K562 (cell line): ENCODE data around the gene DHODH. TPM values are rescaled to one million over a fixed set of nuclear protein-coding genes. Genes with fewer than 3 reads are reported as not detected.

Source experiments
- ATAC-seq: fragments of 200-7000 bp; cut with Tn5 transposase; 3 replicates; pipeline ENCODE4 v1.9.1; 2020; ENCODE audit warnings: moderate library complexity
- BruUV-seq: library from RNA; stranded (reverse); fragments of 400-500 nt; replicated peaks from 2 replicates; lab custom pipeline; 2021; lab: Mats Ljungman, UMichigan
- CTCF ChIA-PET: fragments of 300-600 bp; formaldehyde crosslinking; extraction: SDS; loops from one replicate; lab custom pipeline; 2021; ENCODE audit warnings: low intra/inter-chr PET ratio; lab: Yijun Ruan, JAX
- POLR2A ChIA-PET: fragments of 300-600, 350-650 bp; sonication (Branson Sonifier 250); formaldehyde crosslinking; extraction: SDS; loops from one replicate; lab custom pipeline; 2021; ENCODE audit warnings: antibody characterized with exemption, inconsistent platforms; lab: Yijun Ruan, JAX
- DNase-seq, 4 experiments: peaks; one replicate each; pipeline versions ENCODE4 v3.0.0 to v3.0.0-alpha.2; 2011 to 2018; ENCODE audit warnings: low spot score in 3 of 4, mixed read lengths in 3 of 4; ENCODE audit errors: extremely low read depth in 1 of 4
- FAIRE-seq: peaks from 2 replicates; lab custom pipeline; 2011; peaks lifted over from hg19 to GRCh38; lab: Jason Lieb, UNC
- H2AFZ ChIP-seq: 2 replicates; pipeline ENCODE4 v1.6.0; 2011; ENCODE audit warnings: low read depth, low read length, control low read depth, inconsistent platforms
- H3K27ac ChIP-seq: fragments of 200-600 bp; 3 replicates; pipeline ENCODE4 v1.8.0; 2011; ENCODE audit warnings: low read depth, mild to moderate bottlenecking, control low read depth, inconsistent platforms, low read length, moderate library complexity, mixed read lengths; ENCODE audit errors: extremely low read depth
- H3K27me3 ChIP-seq, 2 experiments: fragments of 300-600 bp in 1 of 2; 2 replicates in 1 of 2; 3 replicates in 1 of 2; pipeline versions ENCODE4 v1.6.0 to v1.8.0; 2011; ENCODE audit warnings: inconsistent platforms in 2 of 2, low read length in 2 of 2, mild to moderate bottlenecking in 1 of 2, mixed read lengths in 1 of 2, moderate library complexity in 1 of 2; ENCODE audit not compliant: control insufficient read depth in 2 of 2, insufficient read depth in 2 of 2
- H3K36me3 ChIP-seq: fragments of 300-600 bp; 3 replicates; pipeline ENCODE4 v1.8.0; 2011; ENCODE audit warnings: mild to moderate bottlenecking, low read length, inconsistent platforms; ENCODE audit not compliant: control insufficient read depth, insufficient read depth
- H3K4me1 ChIP-seq, 2 experiments: fragments of 200-600 bp in 1 of 2; replicated peaks in 1 of 2; 2 replicates in 1 of 2; 3 replicates in 1 of 2; pipeline versions ENCODE4 v1.5.1 to v1.8.0; 2011; ENCODE audit warnings: inconsistent platforms in 2 of 2, low read length in 2 of 2, mild to moderate bottlenecking in 1 of 2, mixed read lengths in 1 of 2, moderate library complexity in 1 of 2; ENCODE audit not compliant: control insufficient read depth in 2 of 2, insufficient read depth in 2 of 2
- H3K4me2 ChIP-seq: 2 replicates; pipeline ENCODE4 v1.6.1; 2011; ENCODE audit warnings: low read length, control low read depth, inconsistent platforms, mixed read lengths; ENCODE audit not compliant: insufficient read depth
- H3K4me3 ChIP-seq: fragments of 200-600 bp; sonication (generic), shearing (Covaris generic); 2 replicates; pipeline ENCODE4 v1.5.1; 2016; ENCODE audit warnings: control low read depth, inconsistent platforms
- H3K79me2 ChIP-seq: fragments of 200-600 bp; 3 replicates; pipeline ENCODE4 v1.8.0; 2011; ENCODE audit warnings: low read length, inconsistent platforms; ENCODE audit not compliant: control insufficient read depth, insufficient read depth
- H3K9ac ChIP-seq, 2 experiments: 2 replicates each; pipeline versions ENCODE4 v1.6.0 to v1.6.1; 2011; ENCODE audit warnings: low read depth in 2 of 2, low read length in 2 of 2, control low read depth in 1 of 2, inconsistent platforms in 1 of 2, mild to moderate bottlenecking in 1 of 2, mixed read lengths in 1 of 2; ENCODE audit not compliant: insufficient read depth in 1 of 2
- H3K9me1 ChIP-seq: one replicate; pipeline ENCODE4 v1.6.0; 2011; ENCODE audit warnings: inconsistent platforms, mild to moderate bottlenecking, low read length, moderate library complexity; ENCODE audit not compliant: control insufficient read depth, insufficient read depth
- H3K9me3 ChIP-seq: replicated peaks from 2 replicates; pipeline ENCODE4 v1.5.1; 2011; ENCODE audit warnings: low read depth, low read length, inconsistent platforms; ENCODE audit not compliant: control insufficient read depth, insufficient read depth
- H4K20me1 ChIP-seq: replicated peaks from 2 replicates; pipeline ENCODE4 v1.6.1; 2011; ENCODE audit warnings: low read length, inconsistent platforms, mixed read lengths; ENCODE audit not compliant: control insufficient read depth, insufficient read depth
- IFI16 ChIP-seq: fragments of 250-450 bp; sonication (Bioruptor Pico); IDR thresholded peaks from 2 replicates; pipeline ENCODE4 v2.1.2; 2022; ENCODE audit warnings: mild to moderate bottlenecking, inconsistent platforms
- SPI1 ChIP-seq: IDR thresholded peaks from 2 replicates; pipeline ENCODE4 v1.6.1; 2011; ENCODE audit warnings: low read depth, low read length, control low read depth, borderline replicate concordance
- ZNF830 ChIP-seq: fragments of 250-450 bp; sonication (Bioruptor Pico); IDR thresholded peaks from 2 replicates; pipeline ENCODE4 v1.5.0; 2021; ENCODE audit warnings: mild to moderate bottlenecking
- WGBS: fragments of 100-300 bp; shearing (Covaris generic); methylation state at CpG from one replicate; pipeline ENCODE4 v1.1.6; 2016; ENCODE audit warnings: low coverage, mixed read lengths; ENCODE audit not compliant: insufficient coverage; ENCODE audit errors: missing lambda C conversion rate; 5-methylcytosine and 5-hydroxymethylcytosine counted together
- in situ Hi-C: fragments of 300-500 bp; cut with MboI; formaldehyde crosslinking; loops from 4 replicates; pipeline ENCODE4 v1.15.0; 2018; ENCODE audit warnings: inconsistent platforms, mixed read lengths
- intact Hi-C: fragments of 100-400 bp; cut with micrococcal nuclease; formaldehyde crosslinking; loops from 2 replicates; pipeline ENCODE4 v1.14.2; 2022
- polyA plus RNA-seq, 8 experiments: library from polyadenylated mRNA; depleted of rRNA in 4 of 8; stranded (reverse) in 5 of 8; unstranded in 3 of 8; fragments of >200 nt; fragmentation: Nextera tagmentation in 2 of 8; fragmentation: Illumina TruSeq in 1 of 8; extraction: Ambion mirVana in 2 of 8; extraction: Trizol in 1 of 8; gene quantifications; 2 replicates each; pipeline versions ENCODE4 v1.2.1 to v1.2.3, GENCODE V29; 2011 to 2014; ENCODE audit warnings: inconsistent platforms in 1 of 8, missing spikeins in 1 of 8
- total RNA-seq, 7 experiments: library from RNA; depleted of rRNA in 6 of 7; stranded (reverse); fragments of >200 nt in 6 of 7; fragmentation: Illumina TruSeq in 2 of 7; extraction: Trizol in 2 of 7; gene quantifications; 2 replicates each; pipeline versions ENCODE4 v1.2.1 to v1.2.3, GENCODE V29; 2011 to 2021; ENCODE audit warnings: low replicate concordance in 1 of 7
- TF ChIP-seq, protein P1 (sequence below): fragments of 450-650 bp; IDR thresholded peaks from 2 replicates; pipeline ENCODE4 v1.6.1; 2018; ENCODE audit not compliant: partially characterized antibody

Gene DHODH
- total and polyA plus RNA-seq, 9 of the 15 experiments (the other 6 are each of a cell fraction or from before 2014, with no cell fraction given): 4.3 to 19.9 (median 12.7) TPM

DNA sequence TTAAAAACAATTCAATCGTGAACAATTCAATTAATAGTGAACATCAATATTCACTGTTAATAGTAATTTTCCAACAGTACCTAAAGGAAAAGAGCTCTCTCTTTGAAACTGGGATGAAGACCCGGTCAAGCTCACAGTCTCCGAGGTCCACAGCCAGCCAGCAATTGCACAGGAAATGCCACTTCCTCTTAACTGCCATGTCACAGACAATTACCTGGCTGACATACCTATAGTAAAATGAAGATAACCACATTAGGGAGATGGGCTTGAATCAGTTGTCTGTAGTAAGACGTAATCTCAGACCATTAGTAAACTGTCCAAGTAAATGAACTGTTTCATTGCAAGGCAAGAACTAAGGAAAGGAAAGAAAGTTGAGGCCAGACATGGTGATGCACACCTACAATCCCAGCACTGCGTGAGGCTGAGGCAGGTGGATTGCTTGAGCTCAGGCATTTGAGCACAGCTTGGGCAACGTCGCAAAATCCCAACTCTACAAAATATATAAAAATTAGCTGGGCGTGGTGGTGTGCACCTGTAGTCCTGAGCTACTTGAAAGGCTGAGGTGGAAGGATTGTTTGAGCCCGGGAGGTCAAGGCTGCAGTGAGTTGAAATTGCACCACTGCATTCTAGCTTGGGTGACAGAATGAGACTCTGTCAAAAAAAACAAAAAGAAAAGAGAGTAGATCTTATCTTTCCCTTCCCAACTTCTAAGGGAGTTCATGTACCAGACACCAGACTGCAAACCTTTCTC is 45.2 kb upstream of the DHODH start:
- H4K20me1 ChIP-seq: no peaks in the 10 kb centered on the region
- POLR2A ChIA-PET: no interaction called here
- H3K9me3 ChIP-seq: no peaks in the 10 kb centered on the region
- intact Hi-C loops (loop anchor here (10.0 kb wide), 2 partner anchors 218 to 348 kb away; no protein-coding TSS in a partner anchor), in situ Hi-C loops (no loop called here)
- H3K4me2 ChIP-seq: no peak overlapping the region
- CTCF ChIA-PET: no interaction called here
- H3K4me3 ChIP-seq: no peak overlapping the region
- H2AFZ ChIP-seq: no peak overlapping the region
- WGBS: 11% methylated on average over 9 of the region's 9 CpGs
- H3K36me3 ChIP-seq: no peaks in the 10 kb centered on the region
- H3K9me1 ChIP-seq: no peaks in the 10 kb centered on the region
- peak; percentile 64 for FAIRE-seq
- peaks cover 0 to 7% of the 10 kb centered on the region in 2 experiments; a peak in 2 of 5 replicates for H3K27me3 ChIP-seq
- BruUV-seq: no TSS peak
- no peaks in the 10 kb centered on the region for H3K79me2 ChIP-seq
- no peak for DNase-seq
- no peak for TF ChIP-seq ZNF830
- TF ChIP-seq SPI1: peak; percentile 56; the same call in 1 of the 2 replicates
- no peak for ATAC-seq
- H3K9ac ChIP-seq: no peak overlapping the region
- H3K27ac ChIP-seq: no peak overlapping the region
- H3K4me1 ChIP-seq: no peaks in the 10 kb centered on the region

DNA sequence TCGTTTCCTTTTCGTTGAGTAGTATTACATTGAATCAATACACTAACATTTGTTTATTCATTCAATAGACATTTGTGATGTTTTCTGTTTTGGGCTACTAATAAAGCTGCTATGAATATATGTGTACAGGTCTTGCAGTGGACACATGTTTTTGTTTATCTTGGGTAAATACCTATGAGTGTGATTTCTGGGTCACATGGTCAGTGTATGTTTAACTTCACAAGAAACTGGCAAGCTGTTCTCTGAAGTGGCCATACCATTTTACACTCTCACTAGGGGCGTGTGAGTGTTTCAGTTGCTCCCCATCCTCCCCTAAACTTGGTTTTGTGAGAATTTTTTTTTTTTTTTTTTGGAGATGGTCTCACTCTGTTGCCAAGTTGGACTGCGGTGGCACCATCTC is 43.3 kb upstream of the DHODH start:
- POLR2A ChIA-PET: no interaction called here
- CTCF ChIA-PET: interaction anchor here (0.6 kb wide), 1 partner anchor 369 kb away, joined by 4 read pairs; no protein-coding TSS in a partner anchor
- H3K4me3 ChIP-seq: no peak overlapping the region
- no peaks in the 10 kb centered on the region for H4K20me1 ChIP-seq
- H3K9me3 ChIP-seq: no peaks in the 10 kb centered on the region
- no peak overlapping the region for H3K9ac ChIP-seq
- in situ Hi-C loops: no loop called here
- H3K27me3 ChIP-seq: peaks cover 3 to 5% of the 10 kb centered on the region in 2 experiments; a peak in 4 of 5 replicates
- DNase-seq (no peak), FAIRE-seq (no peak), ATAC-seq (no peak)
- H3K4me2 ChIP-seq: no peak overlapping the region
- H3K4me1 ChIP-seq: no peaks in the 10 kb centered on the region
- no peak overlapping the region for H3K27ac ChIP-seq
- no peak overlapping the region for H2AFZ ChIP-seq
- H3K79me2 ChIP-seq: no peaks in the 10 kb centered on the region
- H3K36me3 ChIP-seq: no peaks in the 10 kb centered on the region
- intact Hi-C loops: loop anchor here (10.0 kb wide), 2 partner anchors 220 to 350 kb away; no protein-coding TSS in a partner anchor
- WGBS: 15% methylated on average over 4 of the region's 4 CpGs
- no peaks in the 10 kb centered on the region for H3K9me1 ChIP-seq
- TF ChIP-seq IFI16 (CRISPR knock-in tag): no peak
- TF ChIP-seq, protein P1, sequence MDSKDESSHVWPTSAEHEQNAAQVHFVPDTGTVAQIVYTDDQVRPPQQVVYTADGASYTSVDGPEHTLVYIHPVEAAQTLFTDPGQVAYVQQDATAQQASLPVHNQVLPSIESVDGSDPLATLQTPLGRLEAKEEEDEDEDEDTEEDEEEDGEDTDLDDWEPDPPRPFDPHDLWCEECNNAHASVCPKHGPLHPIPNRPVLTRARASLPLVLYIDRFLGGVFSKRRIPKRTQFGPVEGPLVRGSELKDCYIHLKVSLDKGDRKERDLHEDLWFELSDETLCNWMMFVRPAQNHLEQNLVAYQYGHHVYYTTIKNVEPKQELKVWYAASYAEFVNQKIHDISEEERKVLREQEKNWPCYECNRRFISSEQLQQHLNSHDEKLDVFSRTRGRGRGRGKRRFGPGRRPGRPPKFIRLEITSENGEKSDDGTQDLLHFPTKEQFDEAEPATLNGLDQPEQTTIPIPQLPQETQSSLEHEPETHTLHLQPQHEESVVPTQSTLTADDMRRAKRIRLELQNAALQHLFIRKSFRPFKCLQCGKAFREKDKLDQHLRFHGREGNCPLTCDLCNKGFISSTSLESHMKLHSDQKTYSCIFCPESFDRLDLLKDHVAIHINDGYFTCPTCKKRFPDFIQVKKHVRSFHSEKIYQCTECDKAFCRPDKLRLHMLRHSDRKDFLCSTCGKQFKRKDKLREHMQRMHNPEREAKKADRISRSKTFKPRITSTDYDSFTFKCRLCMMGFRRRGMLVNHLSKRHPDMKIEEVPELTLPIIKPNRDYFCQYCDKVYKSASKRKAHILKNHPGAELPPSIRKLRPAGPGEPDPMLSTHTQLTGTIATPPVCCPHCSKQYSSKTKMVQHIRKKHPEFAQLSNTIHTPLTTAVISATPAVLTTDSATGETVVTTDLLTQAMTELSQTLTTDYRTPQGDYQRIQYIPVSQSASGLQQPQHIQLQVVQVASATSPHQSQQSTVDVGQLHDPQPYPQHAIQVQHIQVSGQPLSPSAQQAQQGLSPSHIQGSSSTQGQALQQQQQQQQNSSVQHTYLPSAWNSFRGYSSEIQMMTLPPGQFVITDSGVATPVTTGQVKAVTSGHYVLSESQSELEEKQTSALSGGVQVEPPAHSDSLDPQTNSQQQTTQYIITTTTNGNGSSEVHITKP: peak; percentile 52
- TF ChIP-seq, all 486 proteins: peak for 1
- no TSS peak for BruUV-seq
